K562 (cell line): ENCODE measurements around the gene RPRD1B. TPM values are rescaled to one million over a fixed set of nuclear protein-coding genes. Genes with fewer than 3 reads are reported as not detected.

Source experiments
- CCNT2 ChIP-seq: IDR thresholded peaks from 2 replicates; pipeline ENCODE4 v1.6.1; 2011; ENCODE audit warnings: borderline replicate concordance, low read depth, mild to moderate bottlenecking, moderate library complexity, mixed read lengths, low read length; ENCODE audit not compliant: insufficient read length; ENCODE audit errors: extremely low read depth
- CREB5 ChIP-seq: fragments of 250-450 bp; sonication (Bioruptor Pico); IDR thresholded peaks from 2 replicates; pipeline ENCODE4 v1.5.0; 2020; ENCODE audit warnings: mild to moderate bottlenecking
- FOSL1 ChIP-seq: fragments of 200-800 bp; sonication (Bioruptor generic); conservative IDR thresholded peaks from 2 replicates; pipeline ENCODE4 v1.6.1; 2016; ENCODE audit warnings: missing genetic modification characterization, missing compliant biosample characterization
- FOXP1 ChIP-seq: sonication (generic); formaldehyde crosslinking; IDR thresholded peaks from 2 replicates; pipeline ENCODE4 v1.8.0; 2022; ENCODE audit warnings: mild to moderate bottlenecking, missing genetic modification reagents
- GATAD2A ChIP-seq: fragments of 450-650 bp; IDR thresholded peaks from 2 replicates; pipeline ENCODE4 v1.6.1; 2017
- GTF2A2 ChIP-seq: IDR thresholded peaks from 2 replicates; pipeline ENCODE4 v1.6.1; 2016; ENCODE audit warnings: mild to moderate bottlenecking, missing genetic modification characterization, missing compliant biosample characterization
- ILF3 ChIP-seq: fragments of 450-650 bp; IDR thresholded peaks from 2 replicates; pipeline ENCODE4 v1.6.1; 2018; ENCODE audit warnings: antibody characterized with exemption, mild to moderate bottlenecking, moderate library complexity, borderline replicate concordance
- KLF13 ChIP-seq: fragments of 450-650 bp; IDR thresholded peaks from 2 replicates; pipeline ENCODE4 v1.6.1; 2016; ENCODE audit warnings: missing genetic modification characterization, low read depth, mild to moderate bottlenecking, missing compliant biosample characterization, moderate library complexity, borderline replicate concordance
- MIER1 ChIP-seq: fragments of 450-650 bp; IDR thresholded peaks from 2 replicates; pipeline ENCODE4 v1.6.1; 2016; ENCODE audit warnings: antibody characterized with exemption, mild to moderate bottlenecking, low read depth
- MXD1 ChIP-seq: fragments of 250-450 bp; sonication (Bioruptor Pico); IDR thresholded peaks from 2 replicates; pipeline ENCODE4 v1.8.0; 2021; ENCODE audit warnings: borderline replicate concordance, mild to moderate bottlenecking, moderate library complexity; ENCODE audit not compliant: poor library complexity, severe bottlenecking
- NONO ChIP-seq, 2 experiments: fragments of 200-400 bp in 1 of 2; fragments of 450-650 bp in 1 of 2; formaldehyde crosslinking in 1 of 2; IDR thresholded peaks; 2 replicates each; pipeline ENCODE4 v1.6.1; 2017; ENCODE audit warnings: low read depth in 2 of 2, mild to moderate bottlenecking in 2 of 2, moderate library complexity in 2 of 2, low read length in 1 of 2
- NR1H2 ChIP-seq: sonication (generic); formaldehyde crosslinking; IDR thresholded peaks from 2 replicates; pipeline ENCODE4 v1.4.0; 2020; ENCODE audit warnings: mild to moderate bottlenecking, missing genetic modification reagents
- PRDM10 ChIP-seq: fragments of 450-650 bp; IDR thresholded peaks from 2 replicates; pipeline ENCODE4 v1.6.1; 2018; ENCODE audit not compliant: partially characterized antibody
- RBM14 ChIP-seq: fragments of 200-400 bp; formaldehyde crosslinking; IDR thresholded peaks from 2 replicates; pipeline ENCODE4 v1.6.1; 2018; ENCODE audit warnings: low read depth, mild to moderate bottlenecking, low read length, moderate library complexity, borderline replicate concordance; ENCODE audit not compliant: insufficient read depth
- TARDBP ChIP-seq: fragments of 450-650 bp; IDR thresholded peaks from 2 replicates; pipeline ENCODE4 v1.6.1; 2016
- TCF3 ChIP-seq: sonication (generic); formaldehyde crosslinking; IDR thresholded peaks from 2 replicates; pipeline ENCODE4 v1.4.0; 2020; ENCODE audit warnings: mild to moderate bottlenecking, missing genetic modification reagents
- TCF7L2 ChIP-seq: fragments of 150-350 bp; IDR thresholded peaks from 2 replicates; pipeline ENCODE4 v1.6.1; 2016; ENCODE audit warnings: low read depth, mild to moderate bottlenecking, low read length, moderate library complexity
- VEZF1 ChIP-seq: fragments of 200-800 bp; sonication (Bioruptor generic); IDR thresholded peaks from 2 replicates; pipeline ENCODE4 v1.6.1; 2017; ENCODE audit warnings: missing genetic modification characterization, missing compliant biosample characterization
- ZBED1 ChIP-seq: IDR thresholded peaks from 2 replicates; pipeline ENCODE4 v1.6.1; 2014
- ZEB2 ChIP-seq: fragments of 450-650 bp; IDR thresholded peaks from 2 replicates; pipeline ENCODE4 v1.6.1; 2016
- ZFP1 ChIP-seq: fragments of 450-650 bp; formaldehyde crosslinking; IDR thresholded peaks from 2 replicates; pipeline ENCODE4 v1.4.0; 2020; ENCODE audit warnings: mild to moderate bottlenecking, mixed read lengths
- polyA plus RNA-seq, 8 experiments: library from polyadenylated mRNA; depleted of rRNA in 4 of 8; stranded (reverse) in 5 of 8; unstranded in 3 of 8; fragments of >200 nt; fragmentation: Nextera tagmentation in 2 of 8; fragmentation: Illumina TruSeq in 1 of 8; extraction: Ambion mirVana in 2 of 8; extraction: Trizol in 1 of 8; gene quantifications; 2 replicates each; pipeline versions ENCODE4 v1.2.1 to v1.2.3, GENCODE V29; 2011 to 2014; ENCODE audit warnings: inconsistent platforms in 1 of 8, missing spikeins in 1 of 8
- total RNA-seq, 7 experiments: library from RNA; depleted of rRNA in 6 of 7; stranded (reverse); fragments of >200 nt in 6 of 7; fragmentation: Illumina TruSeq in 2 of 7; extraction: Trizol in 2 of 7; gene quantifications; 2 replicates each; pipeline versions ENCODE4 v1.2.1 to v1.2.3, GENCODE V29; 2011 to 2021; ENCODE audit warnings: low replicate concordance in 1 of 7

The RPRD1B gene
- total and polyA plus RNA-seq, 9 of the 15 experiments (the other 6 are each of a cell fraction or from before 2014, with no cell fraction given), result 5.5 to 43.0 (median 24.4) TPM

GRCh38 chr20:38091441-38092216, 58.1 kb downstream of the RPRD1B start (continued):
- no peak for TF ChIP-seq PRDM10
- TF ChIP-seq ZEB2, result no peak
- peak; percentile 70; the same call in 1 of the 2 replicates for TF ChIP-seq VEZF1 (CRISPR knock-in tag)
- no peak for TF ChIP-seq FOXP1 (CRISPR knock-in tag)
- no peak for TF ChIP-seq ZBED1
- no peak for TF ChIP-seq ILF3
- TF ChIP-seq TCF3 (CRISPR knock-in tag), result no peak
- TF ChIP-seq CREB5 (CRISPR knock-in tag), result no peak
- no peak for TF ChIP-seq MIER1
- no peak for TF ChIP-seq ZFP1 (CRISPR knock-in tag)
- no peak for TF ChIP-seq KLF13 (tag)
- TF ChIP-seq CCNT2, result no peak
- no peak for TF ChIP-seq RBM14
- TF ChIP-seq MXD1 (CRISPR knock-in tag), result no peak
- no peak for TF ChIP-seq GTF2A2 (tag)
- TF ChIP-seq TARDBP, result no peak
- 0 out of 2 replicates have a peak, but pooled peaks have one; percentile 12 for TF ChIP-seq FOSL1 (tag)
- TF ChIP-seq GATAD2A, result no peak
- no peak for TF ChIP-seq NONO (IDR thresholded peaks at IDR 0.05; ENCODE audit: low read depth in 2 of 2, low read length in 1 of 2)
- no peak for TF ChIP-seq TCF7L2
- TF ChIP-seq NR1H2, result no peak
